ENCODE data around the gene PARD3.

DNA sequence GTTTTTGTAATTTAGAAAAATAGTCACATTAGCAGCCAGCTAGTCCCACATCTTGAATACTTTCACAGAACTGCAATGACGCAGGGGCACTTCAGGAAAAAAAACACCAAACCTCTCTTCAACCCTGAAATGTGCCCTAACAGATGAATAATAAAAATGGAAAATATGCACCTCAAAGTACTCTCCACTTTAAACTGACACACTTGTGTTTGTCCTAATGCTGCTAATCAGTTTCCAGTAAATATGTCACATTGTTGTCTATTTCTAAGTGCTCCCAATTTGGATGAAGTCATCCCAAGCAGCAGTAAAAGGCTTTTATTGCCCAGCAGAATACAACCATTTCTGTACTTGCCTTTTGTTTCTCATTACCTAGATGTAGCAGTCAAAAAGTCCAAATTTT, 86.7 kb downstream of the PARD3 start:
- TF ChIP-seq, protein P1, sequence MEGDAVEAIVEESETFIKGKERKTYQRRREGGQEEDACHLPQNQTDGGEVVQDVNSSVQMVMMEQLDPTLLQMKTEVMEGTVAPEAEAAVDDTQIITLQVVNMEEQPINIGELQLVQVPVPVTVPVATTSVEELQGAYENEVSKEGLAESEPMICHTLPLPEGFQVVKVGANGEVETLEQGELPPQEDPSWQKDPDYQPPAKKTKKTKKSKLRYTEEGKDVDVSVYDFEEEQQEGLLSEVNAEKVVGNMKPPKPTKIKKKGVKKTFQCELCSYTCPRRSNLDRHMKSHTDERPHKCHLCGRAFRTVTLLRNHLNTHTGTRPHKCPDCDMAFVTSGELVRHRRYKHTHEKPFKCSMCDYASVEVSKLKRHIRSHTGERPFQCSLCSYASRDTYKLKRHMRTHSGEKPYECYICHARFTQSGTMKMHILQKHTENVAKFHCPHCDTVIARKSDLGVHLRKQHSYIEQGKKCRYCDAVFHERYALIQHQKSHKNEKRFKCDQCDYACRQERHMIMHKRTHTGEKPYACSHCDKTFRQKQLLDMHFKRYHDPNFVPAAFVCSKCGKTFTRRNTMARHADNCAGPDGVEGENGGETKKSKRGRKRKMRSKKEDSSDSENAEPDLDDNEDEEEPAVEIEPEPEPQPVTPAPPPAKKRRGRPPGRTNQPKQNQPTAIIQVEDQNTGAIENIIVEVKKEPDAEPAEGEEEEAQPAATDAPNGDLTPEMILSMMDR (IDR thresholded peaks at IDR 0.05; ENCODE audit: poor library complexity, severe bottlenecking), result no peak
- TF ChIP-seq EZH2 (IDR thresholded peaks at IDR 0.05; ENCODE audit: borderline replicate concordance, insufficient read depth, low read length, poor library complexity, severe bottlenecking) (no peak), SMC3 (conservative IDR thresholded peaks at IDR 0.05; ENCODE audit: poor library complexity) (no peak), RAD21 (conservative IDR thresholded peaks at IDR 0.05) (no peak), TAF1 (IDR thresholded peaks at IDR 0.05; ENCODE audit: low read depth) (no peak)
